ENCODE measurements around the gene ABCC1. TPM values are rescaled to one million over a fixed set of nuclear protein-coding genes. Genes with fewer than 3 reads are reported as not detected.
"Not testable (repeated sequence)": the region's sequence is repeated elsewhere in the genome, so short reads cannot be mapped to it uniquely, and the experiment has no call there.

ABCC1 gene
- total RNA-seq, 2 donors from 2014 or later: 33.4 to 87.7 TPM

GRCh38 chr16:16185095-16185494 lies 235.7 kb downstream of the ABCC1 start:
- TF ChIP-seq POLR2AphosphoS5 (IDR thresholded peaks at IDR 0.05): no peak
- TF ChIP-seq CTCF (IDR thresholded peaks at IDR 0.05): no peak
- no peak for TF ChIP-seq POLR2A (IDR thresholded peaks at IDR 0.05)

GRCh38 chr16:16186820-16187219 lies 237.4 kb downstream of the ABCC1 start:
- Histone ChIP-seq H3K27me3 (replicated peaks; ENCODE audit: insufficient read depth) (no peaks in the 10 kb centered on the region), H3K9me3 (no peaks in the 10 kb centered on the region), H3K4me3 (no peak overlapping the region), H3K4me1 (replicated peaks) (no peaks in the 10 kb centered on the region), H3K27ac (no peak overlapping the region), H3K36me3 (no peaks in the 10 kb centered on the region)
- intact Hi-C loops (cut with DNase I): no loop called here
- 90% methylated on average over 11 of the region's 11 CpGs for WGBS
- TF ChIP-seq POLR2A (IDR thresholded peaks at IDR 0.05) (no peak), CTCF (IDR thresholded peaks at IDR 0.05) (no peak), POLR2AphosphoS5 (IDR thresholded peaks at IDR 0.05) (no peak)
- DNase-seq (ENCODE audit: low spot score): no peak

More at GRCh38 chr16:16185095-16185494, 235.7 kb downstream of the ABCC1 start:
- Histone ChIP-seq H3K36me3 (no peaks in the 10 kb centered on the region), H3K4me3 (no peak overlapping the region), H3K27me3 (replicated peaks; ENCODE audit: insufficient read depth) (no peaks in the 10 kb centered on the region), H3K9me3 (no peaks in the 10 kb centered on the region), H3K4me1 (replicated peaks) (no peaks in the 10 kb centered on the region), H3K27ac (no peak overlapping the region)
- 74% methylated on average over 4 of the region's 4 CpGs for WGBS
- no peak for DNase-seq (ENCODE audit: low spot score)
- intact Hi-C loops (cut with DNase I): no loop called here

GRCh38 chr16:16188827-16189226 lies 239.4 kb downstream of the ABCC1 start:
- Histone ChIP-seq H3K4me1 (replicated peaks) (no peaks in the 10 kb centered on the region), H3K36me3 (no peaks in the 10 kb centered on the region), H3K4me3 (no peak overlapping the region), H3K9me3 (no peaks in the 10 kb centered on the region), H3K27me3 (replicated peaks; ENCODE audit: insufficient read depth) (no peaks in the 10 kb centered on the region), H3K27ac (no peak overlapping the region)
- no peak for DNase-seq (ENCODE audit: low spot score)
- 80% methylated on average over 13 of the region's 13 CpGs for whole genome bisulfite sequencing
- no peak for TF ChIP-seq CTCF (IDR thresholded peaks at IDR 0.05)
- no peak for TF ChIP-seq POLR2A (IDR thresholded peaks at IDR 0.05)
- TF ChIP-seq POLR2AphosphoS5 (IDR thresholded peaks at IDR 0.05): no peak
- intact Hi-C loops (cut with DNase I): no loop called here

- intact Hi-C loops (cut with DNase I): no loop called here
- Histone ChIP-seq H3K4me3 (no peak overlapping the region), H3K27me3 (replicated peaks; ENCODE audit: insufficient read depth) (no peaks in the 10 kb centered on the region), H3K27ac (no peak overlapping the region), H3K36me3 (no peaks in the 10 kb centered on the region), H3K9me3 (no peaks in the 10 kb centered on the region), H3K4me1 (replicated peaks) (no peaks in the 10 kb centered on the region)
- TF ChIP-seq CTCF (IDR thresholded peaks at IDR 0.05): no peak
- no peak for TF ChIP-seq POLR2A (IDR thresholded peaks at IDR 0.05)
- no peak for TF ChIP-seq POLR2AphosphoS5 (IDR thresholded peaks at IDR 0.05)
- DNase-seq (ENCODE audit: low spot score): no peak
- WGBS: 90% methylated on average over 8 of the region's 8 CpGs
These were observed 240.4 kb downstream of the ABCC1 start for GRCh38 chr16:16189842-16190241.

- intact Hi-C loops (cut with DNase I): no loop called here
- Histone ChIP-seq H3K27me3 (replicated peaks; ENCODE audit: insufficient read depth) (no peaks in the 10 kb centered on the region), H3K4me3 (no peak overlapping the region), H3K4me1 (replicated peaks) (no peaks in the 10 kb centered on the region), H3K9me3 (no peaks in the 10 kb centered on the region), H3K36me3 (no peaks in the 10 kb centered on the region), H3K27ac (no peak overlapping the region)
- TF ChIP-seq CTCF (IDR thresholded peaks at IDR 0.05) (no peak), POLR2AphosphoS5 (IDR thresholded peaks at IDR 0.05) (no peak), POLR2A (IDR thresholded peaks at IDR 0.05) (no peak)
- WGBS: 93% methylated on average over 5 of the region's 5 CpGs
- no peak for DNase-seq (ENCODE audit: low spot score)
These were observed 241.1 kb downstream of the ABCC1 start for GRCh38 chr16:16190546-16190945.

- H3K27ac ChIP-seq; H3K9me3 ChIP-seq; H3K4me1 ChIP-seq (replicated peaks); H3K4me3 ChIP-seq; DNase-seq (ENCODE audit: low spot score); H3K27me3 ChIP-seq (replicated peaks; ENCODE audit: insufficient read depth); H3K36me3 ChIP-seq; intact Hi-C loops (cut with DNase I): not testable (repeated sequence)
- 86% methylated on average over 12 of the region's 12 CpGs for WGBS
These were observed 241.6 kb downstream of the ABCC1 start for GRCh38 chr16:16190966-16191365.
